Measurements from ENCODE around the gene CFAP74. TPM values are rescaled to one million over a fixed set of nuclear protein-coding genes. Genes with fewer than 3 reads are reported as not detected.
"Not testable (repeated sequence)": the region's sequence is repeated elsewhere in the genome, so short reads cannot be mapped to it uniquely, and the experiment has no call there.

The CFAP74 gene
- total RNA-seq, 2 donors from 2014 or later = not detected

DNA sequence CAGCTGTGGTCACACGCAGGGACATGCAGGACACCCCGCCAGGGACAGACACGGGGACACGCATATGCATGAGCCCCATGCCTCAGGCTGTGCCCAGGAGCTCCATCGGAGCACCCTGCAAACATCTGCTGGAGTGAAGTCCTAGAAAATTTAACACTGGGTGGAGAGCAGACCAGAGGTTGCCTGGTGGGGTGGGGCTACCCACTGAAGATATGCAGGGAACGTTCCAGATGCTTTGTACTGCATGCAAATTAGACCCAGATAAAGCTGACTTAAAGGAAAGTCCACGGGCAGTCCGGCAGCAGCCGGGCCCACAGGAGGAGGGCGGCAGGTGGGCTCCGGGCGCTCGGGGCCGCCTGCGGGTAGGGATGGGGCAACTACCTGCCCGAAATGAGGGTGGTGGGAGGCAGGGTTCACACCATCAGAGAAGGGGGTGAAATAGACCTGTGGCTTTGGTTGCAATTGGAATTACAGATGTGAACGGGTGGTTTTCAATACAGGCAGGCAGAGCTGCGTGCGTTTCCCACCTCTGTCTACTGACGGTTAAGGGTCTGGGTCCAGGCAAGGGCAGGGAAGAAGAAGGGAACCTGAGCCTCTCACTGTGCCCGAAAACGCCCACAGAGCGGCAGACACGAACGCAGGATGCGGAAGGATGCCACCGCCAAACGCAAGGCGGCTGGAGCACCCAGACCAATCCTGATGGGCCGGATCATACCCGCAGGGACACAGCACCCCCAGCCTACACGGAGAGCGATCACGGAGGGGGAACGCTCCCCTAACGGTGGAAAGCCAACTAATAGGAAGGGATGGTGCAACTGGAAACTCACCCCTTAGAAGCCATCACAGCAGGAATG lies 21.0 kb downstream of the CFAP74 start:
- no peaks in the 10 kb centered on the region for H3K9me3 Mint-ChIP-seq
- DNase-seq (ENCODE audit: low spot score in 2 of 2) (no peak), ATAC-seq (no peak)
- no peaks in the 10 kb centered on the region for H3K36me3 Mint-ChIP-seq
- no peak overlapping the region for H3K27ac Mint-ChIP-seq

DNA sequence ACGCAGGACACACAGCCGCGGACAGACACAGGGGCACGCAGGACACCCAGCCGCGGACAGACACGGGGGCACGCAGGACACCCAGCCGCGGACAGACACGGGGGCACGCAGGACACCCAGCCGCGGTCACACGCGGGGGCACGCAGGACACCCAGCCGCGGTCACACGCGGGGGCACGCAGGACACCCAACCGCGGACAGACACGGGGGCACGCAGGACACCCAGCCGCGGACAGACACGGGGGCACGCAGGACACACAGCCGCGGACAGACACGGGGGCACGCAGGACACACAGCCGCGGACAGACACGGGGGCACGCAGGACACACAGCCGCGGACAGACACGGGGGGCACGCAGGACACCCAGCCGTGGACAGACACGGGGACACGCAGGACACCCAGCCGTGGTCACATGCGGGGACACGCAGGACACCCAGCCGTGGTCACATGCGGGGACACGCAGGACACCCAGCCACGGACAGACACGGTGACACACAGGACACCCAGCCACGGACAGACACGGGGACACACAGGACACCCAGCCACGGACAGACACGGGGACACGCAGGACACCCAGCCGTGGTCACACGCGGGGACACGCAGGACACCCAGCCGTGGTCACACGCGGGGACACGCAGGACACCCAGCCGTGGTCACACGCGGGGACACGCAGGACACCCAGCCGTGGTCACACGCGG lies 21.8 kb downstream of the CFAP74 start:
- not testable (repeated sequence) for DNase-seq (ENCODE audit: low spot score in 2 of 2); H3K36me3 Mint-ChIP-seq; ATAC-seq; H3K9me3 Mint-ChIP-seq; H3K27ac Mint-ChIP-seq

DNA sequence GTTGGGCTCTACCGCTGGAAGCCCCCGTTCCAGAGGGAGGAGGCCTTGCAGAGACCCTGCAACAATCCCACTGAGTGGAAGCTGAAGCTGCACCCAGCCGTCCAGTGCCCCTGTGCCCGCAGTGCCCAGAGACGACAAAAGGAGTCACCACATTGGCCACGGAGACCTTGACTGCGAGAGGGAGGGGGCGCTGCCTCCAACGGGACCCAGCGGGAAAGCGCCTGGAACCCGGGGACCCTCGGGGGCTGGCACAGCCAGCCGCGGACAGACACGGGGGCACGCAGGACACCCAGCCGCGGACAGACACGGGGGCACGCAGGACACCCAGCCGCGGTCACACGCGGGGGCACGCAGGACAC lies 22.5 kb downstream of the CFAP74 start:
- Mint-ChIP-seq H3K27ac (no peak overlapping the region), H3K9me3 (no peaks in the 10 kb centered on the region), H3K36me3 (no peaks in the 10 kb centered on the region)
- ATAC-seq (no peak), DNase-seq (ENCODE audit: low spot score in 2 of 2) (no peak)

DNA sequence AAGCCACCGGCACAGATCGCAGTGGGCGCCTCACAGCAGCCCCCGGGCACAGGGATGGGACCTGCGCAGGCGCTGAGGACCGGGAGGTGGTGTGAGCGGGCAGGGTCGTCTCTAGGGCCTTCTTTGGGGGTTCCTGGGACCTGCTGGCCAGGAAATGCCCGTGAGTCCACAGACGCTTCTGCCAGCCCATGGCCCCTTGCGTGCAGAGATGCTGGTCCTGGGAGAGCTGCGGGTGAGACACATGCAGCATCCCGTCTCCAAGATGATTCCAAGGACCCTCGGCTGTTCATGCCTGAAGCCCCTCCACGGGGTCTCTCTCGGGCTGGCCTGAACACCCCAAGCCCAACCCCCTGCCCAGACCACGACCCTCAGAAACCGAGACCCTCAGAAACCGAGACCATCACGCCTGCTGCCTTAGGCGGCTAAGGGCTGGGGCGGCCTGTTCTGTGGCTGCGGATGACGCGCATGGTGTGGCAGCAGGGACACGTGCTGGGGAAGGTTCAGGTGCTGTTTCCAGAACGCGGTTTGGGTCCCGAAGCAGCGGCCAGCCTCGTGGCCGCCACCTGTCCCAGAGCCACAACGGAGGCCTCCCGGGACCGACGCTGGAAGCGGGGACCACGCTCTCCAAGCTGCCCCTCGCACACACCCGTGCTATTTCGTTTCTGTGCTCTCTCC lies 23.0 kb downstream of the CFAP74 start:
- ATAC-seq (no peak), DNase-seq (ENCODE audit: low spot score in 2 of 2) (no peak)
- Mint-ChIP-seq H3K27ac (no peak overlapping the region), H3K36me3 (no peaks in the 10 kb centered on the region), H3K9me3 (no peaks in the 10 kb centered on the region)

DNA sequence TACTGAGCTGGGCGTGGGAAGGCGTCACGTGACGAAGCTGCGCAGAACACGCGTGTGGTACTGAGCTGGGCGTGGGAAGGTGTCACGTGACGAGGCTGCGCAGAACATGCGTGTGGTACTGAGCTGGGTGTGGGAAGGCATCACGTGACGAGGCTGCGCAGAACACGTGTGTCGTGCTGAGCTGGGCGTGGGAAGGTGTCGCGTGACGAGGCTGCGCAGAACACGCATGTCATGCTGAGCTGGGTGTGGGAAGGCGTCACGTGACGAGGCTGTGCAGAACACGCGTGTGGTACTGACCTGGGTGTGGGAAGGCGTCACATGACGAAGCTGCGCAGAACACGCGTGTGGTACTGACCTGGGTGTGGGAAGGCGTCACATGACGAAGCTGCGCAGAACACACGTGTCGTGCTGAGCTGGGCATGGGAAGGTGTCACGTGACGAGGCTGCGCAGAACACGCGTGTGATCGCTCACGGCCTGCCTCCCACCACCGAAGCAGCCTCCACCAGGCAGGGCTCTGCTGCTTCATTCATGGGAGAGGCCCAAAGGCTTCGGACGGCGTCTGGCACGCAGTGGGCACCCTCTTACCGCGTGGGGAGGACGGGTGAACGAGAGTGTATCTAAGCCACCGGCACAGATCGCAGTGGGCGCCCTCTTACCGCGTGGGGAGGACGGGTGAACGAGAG lies 24.0 kb downstream of the CFAP74 start:
- DNase-seq (ENCODE audit: low spot score in 2 of 2) = no peak
- no peaks in the 10 kb centered on the region for H3K36me3 Mint-ChIP-seq
- no peak for ATAC-seq
- H3K27ac Mint-ChIP-seq = no peak overlapping the region
- H3K9me3 Mint-ChIP-seq = no peaks in the 10 kb centered on the region

DNA sequence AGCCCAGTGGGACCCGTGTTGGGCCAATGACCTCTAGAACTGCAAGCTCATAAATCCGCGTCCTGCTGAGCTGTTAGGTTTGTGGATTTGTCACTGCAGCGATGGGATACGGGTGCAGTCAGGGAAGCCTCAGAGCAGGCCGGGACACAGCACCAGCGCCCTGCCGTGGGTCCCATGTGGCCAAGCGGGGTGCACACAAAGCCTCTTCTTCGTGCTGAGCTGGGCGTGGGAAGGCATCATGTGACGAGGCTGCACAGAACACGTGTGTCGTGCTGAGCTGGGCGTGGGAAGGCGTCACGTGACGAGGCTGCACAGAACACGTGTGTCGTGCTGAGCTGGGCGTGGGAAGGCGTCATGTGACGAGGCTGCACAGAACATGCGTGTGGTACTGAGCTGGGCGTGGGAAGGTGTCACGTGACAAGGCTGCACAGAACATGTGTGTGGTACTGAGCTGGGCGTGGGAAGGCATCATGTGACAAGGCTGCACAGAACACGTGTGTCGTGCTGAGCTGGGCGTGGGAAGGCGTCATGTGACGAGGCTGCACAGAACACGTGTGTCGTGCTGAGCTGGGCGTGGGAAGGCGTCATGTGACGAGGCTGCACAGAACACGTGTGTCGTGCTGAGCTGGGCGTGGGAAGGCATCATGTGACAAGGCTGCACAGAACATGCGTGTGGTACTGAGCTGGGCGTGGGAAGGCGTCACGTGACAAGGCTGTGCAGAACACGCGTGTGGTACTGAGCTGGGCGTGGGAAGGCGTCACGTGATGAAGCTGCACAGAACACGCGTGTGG lies 24.7 kb downstream of the CFAP74 start:
- not testable (repeated sequence) for DNase-seq (ENCODE audit: low spot score in 2 of 2); H3K27ac Mint-ChIP-seq; ATAC-seq; H3K9me3 Mint-ChIP-seq; H3K36me3 Mint-ChIP-seq

DNA sequence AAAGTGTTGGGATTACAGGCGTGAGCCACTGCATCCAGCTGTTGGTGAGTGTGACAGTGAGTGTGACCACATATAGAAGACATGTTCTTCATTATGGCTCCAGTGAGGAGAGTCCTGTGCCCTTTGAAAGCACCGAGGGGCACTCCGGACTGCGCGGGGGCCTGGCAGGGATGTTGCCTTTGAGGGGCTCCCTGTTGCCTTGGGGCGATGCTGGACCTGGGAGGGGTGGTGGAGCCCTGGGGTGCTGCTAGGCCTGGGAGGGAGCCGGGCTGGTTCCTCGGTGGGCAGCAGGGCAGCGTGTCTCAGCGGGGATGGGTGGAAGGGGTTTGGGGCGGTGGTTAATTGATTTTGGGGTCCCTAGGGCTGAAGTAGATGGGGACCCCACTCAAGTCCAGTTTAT lies 25.5 kb downstream of the CFAP74 start:
- Mint-ChIP-seq H3K9me3 (no peaks in the 10 kb centered on the region), H3K36me3 (no peaks in the 10 kb centered on the region), H3K27ac (no peak overlapping the region)
- DNase-seq (ENCODE audit: low spot score in 2 of 2) (no peak), ATAC-seq (no peak)

DNA sequence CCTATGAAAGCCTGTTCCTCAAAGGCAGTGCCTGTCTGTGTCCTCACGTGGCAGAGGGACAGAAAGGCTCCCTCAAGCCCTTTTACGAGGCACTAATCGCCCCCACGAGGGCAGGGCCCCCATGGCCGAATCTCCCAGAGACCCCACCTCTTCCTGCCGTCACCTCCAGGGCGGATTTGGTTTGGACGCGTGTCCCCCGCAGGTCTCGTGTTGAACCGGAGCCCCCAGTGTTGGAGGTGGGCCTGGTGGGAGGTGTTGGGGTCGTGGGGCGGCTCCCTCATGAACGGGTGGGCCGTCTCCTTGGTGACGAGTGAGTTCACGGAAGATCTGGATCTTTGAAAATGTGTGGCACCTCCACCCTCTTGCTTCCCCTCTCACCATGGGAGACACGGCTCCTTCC lies 27.6 kb downstream of the CFAP74 start:
- peaks cover 0 to 1% of the 10 kb centered on the region in 2 donors for H3K9me3 Mint-ChIP-seq
- no peak for DNase-seq (ENCODE audit: low spot score in 2 of 2)
- no peak overlapping the region for H3K27ac Mint-ChIP-seq

DNA sequence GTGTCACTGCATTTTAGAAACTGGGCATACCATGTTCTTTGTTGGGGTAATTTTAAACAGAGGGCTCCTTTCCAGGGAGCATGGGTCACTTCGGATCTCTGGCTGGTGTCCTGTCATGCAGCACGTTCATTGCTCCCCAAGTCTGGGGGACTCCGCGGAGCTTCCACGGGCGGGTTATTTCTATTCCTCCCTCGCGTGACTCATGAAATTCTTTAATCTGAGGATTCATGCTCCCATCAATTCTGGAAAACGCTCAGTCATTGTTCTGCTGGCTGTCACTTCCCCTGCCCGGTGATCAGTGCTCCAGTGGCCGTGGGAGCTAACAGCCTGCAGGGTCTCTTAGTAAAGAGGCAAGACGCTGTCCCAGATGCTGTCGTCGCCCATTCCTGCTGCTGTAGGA lies 28.1 kb downstream of the CFAP74 start:
- DNase-seq (ENCODE audit: low spot score in 2 of 2) (no peak), ATAC-seq (no peak)
- H3K9me3 Mint-ChIP-seq = peaks cover 0 to 5% of the 10 kb centered on the region in 2 donors
- no peak overlapping the region for H3K27ac Mint-ChIP-seq
- no peaks in the 10 kb centered on the region for H3K36me3 Mint-ChIP-seq

More for the DNA sequence above, 27.6 kb downstream of the CFAP74 start:
- no peak for ATAC-seq
- H3K36me3 Mint-ChIP-seq = no peaks in the 10 kb centered on the region

DNA sequence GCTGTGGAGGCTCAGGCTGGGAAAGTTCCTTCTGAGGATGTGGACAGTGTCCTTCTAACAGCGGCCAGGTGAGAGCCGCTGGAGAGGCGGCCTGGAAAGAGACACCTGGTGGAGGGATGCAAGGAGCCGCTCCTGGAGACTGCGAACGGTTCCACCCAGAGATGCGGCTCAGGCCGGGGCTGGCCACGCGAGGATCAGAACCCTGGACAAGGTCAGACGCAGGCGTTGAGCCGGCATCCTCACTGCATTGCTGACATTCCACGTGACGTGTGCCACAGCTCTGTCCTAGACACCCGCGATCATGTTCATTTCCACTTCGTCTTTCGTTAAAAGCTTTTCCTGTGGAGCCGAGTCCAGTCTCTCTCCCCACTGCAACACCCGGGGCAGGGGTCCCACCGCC lies 28.8 kb downstream of the CFAP74 start:
- no peak for ATAC-seq
- DNase-seq (ENCODE audit: low spot score in 2 of 2) = no peak
- Mint-ChIP-seq H3K36me3 (no peaks in the 10 kb centered on the region), H3K27ac (no peak overlapping the region), H3K9me3 (peaks cover 0 to 5% of the 10 kb centered on the region in 2 donors)

DNA sequence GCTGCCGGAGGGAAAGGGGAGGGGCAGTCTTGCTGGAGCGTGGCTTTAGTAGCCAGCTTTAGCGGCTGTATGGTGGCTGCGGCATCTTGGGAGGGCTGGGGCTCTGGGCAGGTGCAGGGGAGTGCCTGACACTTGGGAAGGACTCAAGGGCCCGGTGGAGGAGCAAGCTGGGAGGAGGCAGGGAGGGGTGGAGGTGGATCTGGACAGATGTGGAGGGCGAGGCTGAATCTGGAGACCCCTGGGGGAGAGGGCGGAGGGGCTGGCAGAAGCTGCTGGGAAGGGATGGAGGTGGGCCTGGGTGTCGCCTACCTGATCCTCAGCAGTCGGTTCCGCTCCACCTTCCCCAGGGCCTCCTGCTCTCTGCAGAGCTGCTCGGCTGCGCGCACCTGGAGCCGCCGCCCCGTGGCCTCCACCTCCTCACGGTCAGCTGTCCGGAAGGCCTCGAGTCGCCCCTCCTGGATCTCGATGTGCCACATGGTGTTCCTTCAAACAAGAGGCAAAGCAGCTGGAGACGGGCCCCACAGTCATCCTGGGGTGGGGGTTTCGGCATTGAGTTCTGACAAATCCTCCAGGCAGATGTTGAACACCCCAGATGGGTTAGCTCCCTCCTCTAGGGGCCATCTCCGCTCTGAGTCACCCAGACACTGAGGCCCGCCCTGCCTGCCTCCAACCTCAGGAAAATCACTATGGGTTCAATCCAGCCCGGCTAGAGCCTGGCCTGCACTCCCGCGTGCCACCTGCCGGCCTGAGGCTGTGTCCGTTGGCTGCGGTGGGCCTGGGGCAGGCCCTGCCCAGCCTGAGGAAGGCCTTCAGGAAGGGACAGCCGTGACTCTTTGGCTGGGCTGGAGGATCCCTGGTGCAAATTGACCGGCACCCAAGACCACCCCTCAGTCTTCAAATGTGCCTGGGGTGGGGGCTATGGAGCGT lies 29.6 kb downstream of the CFAP74 start:
- Mint-ChIP-seq H3K36me3 (no peaks in the 10 kb centered on the region), H3K27ac (no peak overlapping the region), H3K9me3 (peaks cover 0 to 5% of the 10 kb centered on the region in 2 donors)
- no peak for ATAC-seq
- DNase-seq (ENCODE audit: low spot score in 2 of 2) = no peak

DNA sequence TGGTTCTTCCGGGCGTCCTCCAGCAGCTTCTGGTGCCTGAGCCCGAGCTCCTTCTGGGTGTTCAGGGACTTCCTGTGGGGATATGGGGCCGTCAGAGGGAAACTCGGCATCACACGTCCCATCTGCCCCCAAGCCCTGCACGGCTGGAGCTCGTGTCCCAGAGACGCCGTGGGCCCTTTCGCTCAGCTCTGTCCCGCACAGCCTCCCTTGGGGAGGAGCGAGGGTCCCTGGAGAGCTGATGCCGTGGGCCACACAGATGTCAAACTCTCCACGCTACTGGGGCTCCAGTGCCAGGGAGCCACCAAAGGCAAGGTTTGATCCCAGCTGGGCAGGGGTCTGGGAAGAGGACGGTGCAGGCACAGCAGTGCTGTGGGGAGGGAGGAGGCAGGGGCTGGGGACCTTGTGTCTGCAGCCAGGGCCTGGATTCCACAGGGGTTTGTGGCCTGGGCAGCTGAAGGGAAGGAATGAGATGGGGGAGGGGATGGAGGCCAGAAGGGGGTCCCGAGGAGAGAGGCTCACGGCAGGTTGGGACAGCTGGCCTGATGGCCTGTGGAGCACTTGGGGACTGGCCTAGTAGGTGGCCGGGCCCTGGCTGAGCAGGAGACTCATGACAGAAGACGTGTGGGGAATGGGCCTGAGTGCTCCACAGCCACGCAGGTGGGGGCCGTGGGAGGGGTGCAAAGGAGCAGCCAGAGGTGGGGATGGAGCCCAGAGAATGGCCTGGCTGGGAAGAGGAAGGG lies 30.4 kb downstream of the CFAP74 start:
- ATAC-seq (no peak), DNase-seq (ENCODE audit: low spot score in 2 of 2) (no peak)
- no peaks in the 10 kb centered on the region for H3K36me3 Mint-ChIP-seq
- no peak overlapping the region for H3K27ac Mint-ChIP-seq
- peaks cover 0 to 5% of the 10 kb centered on the region in 2 donors for H3K9me3 Mint-ChIP-seq

DNA sequence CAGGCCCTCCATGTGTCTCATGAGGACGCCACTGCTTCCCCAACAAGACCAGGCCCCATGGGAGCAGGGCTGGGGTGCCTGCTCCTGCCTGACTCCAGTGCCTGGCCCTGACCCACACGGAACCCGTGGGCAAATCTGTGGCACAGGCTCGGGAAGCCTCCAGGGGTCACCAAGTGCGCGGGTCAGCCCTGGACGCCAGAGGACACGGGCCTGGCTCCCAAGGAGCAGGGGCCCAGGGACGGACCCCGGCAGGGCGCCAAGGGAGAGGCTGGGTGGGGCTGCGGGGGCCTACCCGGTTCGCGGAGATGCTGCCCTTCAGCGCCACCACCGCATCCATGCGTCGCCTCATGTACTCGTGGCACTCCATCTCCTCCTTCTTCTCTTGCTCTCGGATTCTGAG lies 31.9 kb downstream of the CFAP74 start:
- no peaks in the 10 kb centered on the region for H3K36me3 Mint-ChIP-seq
- H3K27ac Mint-ChIP-seq = no peak overlapping the region
- peaks cover 0 to 5% of the 10 kb centered on the region in 2 donors for H3K9me3 Mint-ChIP-seq

DNA sequence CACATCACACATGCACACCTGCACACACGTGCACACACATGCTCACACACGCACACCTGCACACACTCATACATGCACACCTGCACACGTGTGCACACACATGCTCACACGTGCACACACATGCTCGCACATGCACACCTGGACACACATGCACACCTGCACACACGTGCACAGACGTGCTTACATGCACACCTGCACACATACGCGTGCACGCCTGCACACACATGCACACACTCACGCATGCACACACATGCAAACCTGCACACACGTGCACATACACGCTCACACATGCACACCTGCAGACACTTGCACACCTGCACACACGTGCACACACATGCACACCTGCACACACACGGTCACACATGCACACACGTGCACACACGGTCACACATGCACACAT lies 32.6 kb downstream of the CFAP74 start:
- Mint-ChIP-seq H3K27ac (no peak overlapping the region), H3K36me3 (no peaks in the 10 kb centered on the region), H3K9me3 (peaks cover 0 to 5% of the 10 kb centered on the region in 2 donors)
- no peak for DNase-seq (ENCODE audit: low spot score in 2 of 2)
- no peak for ATAC-seq

More for the DNA sequence above, 31.9 kb downstream of the CFAP74 start:
- DNase-seq (ENCODE audit: low spot score in 2 of 2) (no peak), ATAC-seq (no peak)

Data from activated naive CD4-positive, alpha-beta T cell treated with anti-CD3 and anti-CD28 coated beads, Interleukin-2, amount 50 U/mL, for 72 hours (primary cell).